Renal cortex interstitium (tissue), 11 donors: ENCODE results near the gene SPACA6. TPM values are rescaled to one million over a fixed set of nuclear protein-coding genes. Genes with fewer than 3 reads are reported as not detected.
"Not testable (repeated sequence)": the region's sequence is repeated elsewhere in the genome, so short reads cannot be mapped to it uniquely, and the experiment has no call there.

Experiments
- DNase-seq, 11 donors: peaks; one replicate each; pipeline ENCODE4 v3.0.0-alpha.2; 2013; ENCODE audit warnings: low read depth in 9 of 11, low spot score in 4 of 11; ENCODE audit errors: extremely low read depth in 1 of 11
- polyA plus RNA-seq, 3 donors: library from polyadenylated mRNA; unstranded; fragments of 120-200 nt; gene quantifications; one replicate each; pipeline ENCODE4 v1.2.1, GENCODE V29; 2013; ENCODE audit not compliant: insufficient read length in 3 of 3

The SPACA6 gene
- polyA plus RNA-seq, 3 donors: 15.4 to 30.3 (median 18.0) TPM

DNA sequence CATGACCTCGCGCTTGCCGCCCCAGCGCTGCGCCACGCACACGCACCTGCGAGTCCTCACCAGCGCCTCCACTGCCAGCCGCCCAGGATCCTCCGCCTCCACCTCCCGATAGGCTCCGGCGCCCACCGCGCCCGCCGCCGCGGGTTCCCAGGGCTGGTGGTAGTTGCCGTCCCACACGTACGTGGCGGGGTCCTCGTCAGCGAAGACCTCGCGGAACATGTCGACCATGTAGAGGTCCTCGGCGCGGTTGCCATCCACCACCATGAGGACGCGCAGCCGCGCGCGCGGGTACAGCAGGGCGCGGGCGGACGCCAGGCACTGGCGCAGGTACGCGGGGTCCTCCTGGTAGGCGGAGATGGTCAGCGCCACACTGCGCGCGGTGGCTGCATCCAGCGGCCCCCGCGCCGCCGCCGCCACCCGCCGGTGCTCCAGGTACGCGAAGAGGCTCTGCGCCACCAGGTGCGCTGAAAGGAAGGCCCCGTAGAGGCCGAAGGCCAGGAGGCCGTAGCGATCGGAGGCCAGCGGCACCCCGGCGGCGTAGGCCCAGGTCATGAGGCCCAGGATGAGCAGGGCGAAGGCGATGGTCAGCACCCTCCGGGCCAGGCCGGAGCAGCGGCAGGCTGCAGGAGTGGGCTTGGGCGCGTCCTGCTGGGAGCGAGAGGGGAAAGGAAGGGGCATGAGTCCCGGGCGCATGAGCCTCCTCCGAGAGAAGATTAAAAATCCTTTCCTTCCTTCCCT lies 26.3 kb downstream of the SPACA6 start:
- DNase-seq: no peak

DNA sequence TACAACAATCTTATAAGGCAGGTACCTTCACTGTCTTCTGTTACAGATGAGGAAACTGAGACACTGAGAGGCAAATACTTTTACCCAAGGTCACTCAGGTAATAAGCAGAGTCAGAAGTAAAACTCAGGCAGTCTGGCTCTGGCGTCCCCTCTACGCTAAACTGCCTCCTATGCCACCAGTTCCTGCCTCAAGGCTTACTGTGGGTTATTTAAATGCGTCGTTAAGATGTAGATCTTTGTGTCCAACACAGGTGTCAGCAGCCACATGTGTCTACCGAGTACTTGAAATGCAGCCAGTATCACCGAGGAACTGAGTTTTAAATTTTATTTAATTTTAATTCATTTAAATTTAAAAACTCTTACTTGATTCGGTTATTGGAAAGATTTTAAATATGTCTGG lies 28.8 kb downstream of the SPACA6 start:
- DNase-seq: no peak

DNA sequence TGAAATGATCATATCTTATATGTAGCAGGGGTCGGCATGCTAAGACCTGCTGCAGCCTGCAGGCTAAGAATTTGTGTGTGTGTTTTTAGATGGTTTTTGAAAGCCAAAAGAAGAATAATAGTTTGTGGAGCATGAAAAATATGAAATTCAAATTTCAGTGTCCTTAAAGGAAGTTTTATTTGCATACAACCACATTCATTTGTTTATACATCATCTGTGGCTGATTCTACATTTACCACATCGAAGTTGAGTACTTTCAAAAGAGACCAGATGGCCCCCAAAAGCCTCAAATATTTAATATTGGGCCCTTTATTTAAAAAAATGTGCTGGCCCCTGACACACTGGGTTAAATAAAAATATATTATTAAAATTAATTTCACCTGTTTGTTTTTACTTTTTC lies 29.4 kb downstream of the SPACA6 start:
- DNase-seq: no peak

GRCh38 chr19:51724543-51724942 lies 31.4 kb downstream of the SPACA6 start:
- DNase-seq: no peak

GRCh38 chr19:51726049-51726448 lies 32.9 kb downstream of the SPACA6 start:
- DNase-seq: no peak

GRCh38 chr19:51727349-51727880 lies 34.3 kb downstream of the SPACA6 start:
- no peak for DNase-seq

DNA sequence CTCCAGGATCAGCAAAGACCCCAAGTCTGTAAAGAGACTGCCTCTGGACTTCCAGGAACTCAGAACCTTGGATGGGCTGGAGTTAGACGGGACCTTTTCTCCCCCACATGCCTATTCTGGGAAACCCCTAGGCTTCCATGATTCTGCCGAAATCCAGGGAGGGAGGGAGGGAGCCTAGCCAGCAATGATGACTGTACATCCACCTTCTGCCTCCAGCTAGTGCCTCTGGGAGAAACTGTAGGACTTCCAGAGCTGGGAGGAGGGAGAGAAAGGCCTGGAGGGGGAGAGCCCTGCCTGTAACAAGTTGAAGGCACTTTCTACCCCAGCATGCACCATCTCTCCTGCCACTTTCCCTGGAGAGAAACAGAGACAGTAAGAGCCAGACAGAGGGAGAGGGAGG lies 36.7 kb downstream of the SPACA6 start:
- DNase-seq: no peak

DNA sequence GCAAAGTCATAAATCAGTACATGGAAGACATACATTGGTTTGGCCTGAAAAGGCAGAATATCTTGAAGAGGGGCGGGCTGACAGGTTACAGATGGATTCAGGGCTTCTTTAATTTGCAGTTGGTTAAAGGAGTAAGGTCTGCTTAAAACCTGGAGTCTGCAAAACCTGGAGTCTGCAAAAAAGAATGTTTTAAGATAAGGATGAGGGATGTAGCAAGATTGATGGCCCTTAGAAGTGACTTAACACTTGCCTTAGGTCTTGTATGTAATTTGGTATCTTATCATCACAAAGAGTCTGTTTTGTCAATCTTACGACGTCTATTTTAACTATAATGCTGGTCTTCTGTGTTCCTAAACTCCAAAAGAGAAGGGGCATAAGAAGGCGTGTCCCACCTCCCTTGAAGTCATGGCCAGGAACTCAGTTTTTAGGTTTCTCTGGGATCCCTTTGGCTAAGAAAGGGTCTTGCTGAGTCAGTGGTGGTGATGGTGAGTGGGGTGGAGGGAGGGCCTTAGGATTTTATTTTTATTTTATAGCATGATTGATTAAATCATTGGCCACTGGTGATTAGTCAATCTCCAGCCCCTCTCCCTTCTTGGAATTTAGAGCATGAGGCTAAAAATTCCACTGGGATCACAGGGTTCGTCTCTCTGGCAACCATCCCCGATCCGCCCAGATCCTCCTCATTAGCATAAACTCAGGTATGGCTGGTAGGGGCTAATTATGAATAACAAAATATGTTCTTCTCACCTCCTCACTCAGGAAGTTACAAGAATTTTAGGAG lies 40.8 kb downstream of the SPACA6 start:
- no peak for DNase-seq

DNA sequence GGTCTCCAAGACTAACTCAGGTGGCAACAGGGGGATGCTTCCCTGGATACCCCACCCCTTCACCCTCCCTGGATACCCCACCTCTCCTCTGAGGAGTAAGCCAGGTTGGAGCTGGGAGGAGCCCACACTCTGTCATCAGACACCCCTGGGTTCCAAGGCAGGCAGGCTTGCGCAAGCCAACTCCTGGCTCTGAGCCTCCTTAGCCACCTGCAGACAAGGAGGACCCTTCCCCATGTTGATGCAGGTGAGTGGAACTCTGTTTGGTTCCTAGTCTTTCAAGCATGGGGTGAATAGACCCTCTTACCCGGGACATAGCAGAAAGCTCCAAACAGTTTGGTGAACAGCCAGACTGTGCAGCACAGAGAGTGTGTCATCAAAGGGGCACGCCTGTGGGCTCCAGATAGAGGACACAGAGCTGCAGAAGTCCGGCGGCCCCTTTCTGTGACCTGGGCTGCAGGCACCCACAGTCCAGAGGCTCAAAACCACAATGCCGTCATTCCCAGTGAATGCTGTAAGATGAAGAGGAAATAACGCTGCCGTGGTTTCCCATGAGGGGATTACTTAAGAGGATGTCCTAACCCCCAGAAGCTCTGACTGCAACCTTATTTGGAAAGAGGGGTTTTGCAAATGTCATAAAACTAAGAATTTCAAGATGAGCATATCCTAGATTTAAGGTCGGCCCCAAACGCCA lies 42.8 kb downstream of the SPACA6 start:
- DNase-seq: no peak

- DNase-seq: no peak
Observed at GRCh38 chr19:51737389-51737788, 44.3 kb downstream of the SPACA6 start.

- no peak for DNase-seq
Observed at GRCh38 chr19:51737924-51738323, 44.8 kb downstream of the SPACA6 start.

DNA sequence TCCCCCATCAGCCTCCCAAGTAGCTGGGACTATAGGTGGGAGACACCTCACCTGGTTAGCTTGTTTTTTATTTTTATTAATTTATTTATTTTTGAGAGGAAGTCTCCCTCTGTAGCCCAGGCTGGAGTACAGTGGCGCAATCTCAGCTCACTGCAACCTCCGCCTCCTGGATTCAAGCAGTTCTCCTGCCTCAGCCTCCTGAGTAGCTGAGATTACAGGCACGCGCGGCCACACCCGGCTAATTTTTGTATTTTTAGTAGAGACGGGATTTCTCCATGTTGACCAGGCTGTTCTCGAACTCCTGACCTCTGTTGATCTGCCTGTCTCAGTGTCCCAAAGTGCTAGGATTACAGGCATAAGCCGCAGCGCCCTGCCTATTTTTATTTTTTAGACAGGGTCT lies 45.4 kb downstream of the SPACA6 start:
- not testable (repeated sequence) for DNase-seq

DNA sequence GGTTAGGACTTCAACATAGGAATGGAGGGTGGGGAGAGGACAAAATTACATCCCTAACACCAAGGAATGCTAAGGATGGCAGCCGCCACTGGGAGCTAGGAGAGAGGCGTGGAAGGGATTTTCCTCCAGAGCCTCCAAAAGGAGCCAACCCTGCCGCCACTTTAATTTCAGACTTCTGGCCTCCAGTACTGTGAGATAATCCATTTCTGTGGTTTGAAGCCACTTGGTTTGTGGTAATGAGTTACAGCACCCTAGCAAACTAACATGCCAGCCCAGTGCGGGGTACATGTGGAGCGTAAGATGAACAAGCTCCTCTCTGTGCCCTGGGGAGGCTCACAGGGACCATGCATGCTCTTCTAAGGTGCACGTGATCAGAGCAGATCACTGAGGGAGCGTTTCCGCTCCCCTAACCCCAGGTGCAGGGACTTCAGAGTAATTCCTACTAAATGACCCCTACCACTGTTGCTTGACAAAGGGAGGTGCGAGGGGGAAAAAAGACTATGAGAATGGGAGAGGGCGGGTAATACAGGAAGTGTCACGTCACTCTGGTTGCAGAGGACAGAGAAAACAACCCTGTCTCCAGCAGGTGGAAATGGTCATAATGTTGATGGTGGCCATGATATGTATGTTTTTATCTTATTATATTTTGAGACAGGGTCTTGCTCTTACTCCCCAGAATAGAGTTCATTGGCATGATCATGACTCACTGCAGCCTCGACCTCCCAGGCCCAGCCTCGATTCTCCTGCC lies 46.5 kb downstream of the SPACA6 start:
- DNase-seq: no peak

GRCh38 chr19:51740356-51740755 lies 47.2 kb downstream of the SPACA6 start:
- DNase-seq: no peak

- DNase-seq: no peak
Observed at GRCh38 chr19:51742789-51743188, 49.7 kb downstream of the SPACA6 start.

- no peak for DNase-seq
Observed at GRCh38 chr19:51743405-51743804, 50.3 kb downstream of the SPACA6 start.

DNA sequence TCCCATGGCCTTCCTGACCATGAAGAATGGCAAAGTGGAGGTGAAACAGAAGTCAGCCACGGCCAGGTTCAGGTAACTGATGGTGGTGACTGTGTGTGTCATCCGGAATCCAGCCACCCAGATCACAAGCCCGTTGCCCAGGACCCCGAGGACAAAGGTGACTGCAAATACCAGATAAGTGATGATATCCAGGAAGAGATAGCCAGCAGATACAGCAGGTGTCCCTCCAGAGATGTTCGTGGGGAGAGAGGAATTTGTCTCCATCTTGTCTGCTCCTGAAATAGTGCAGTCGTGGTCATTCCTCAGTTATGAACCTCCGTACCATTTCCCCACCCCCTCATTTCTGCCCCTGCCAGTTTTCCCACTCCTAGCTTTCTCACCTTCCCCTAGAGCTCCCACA lies 53.6 kb downstream of the SPACA6 start:
- DNase-seq: no peak

DNA sequence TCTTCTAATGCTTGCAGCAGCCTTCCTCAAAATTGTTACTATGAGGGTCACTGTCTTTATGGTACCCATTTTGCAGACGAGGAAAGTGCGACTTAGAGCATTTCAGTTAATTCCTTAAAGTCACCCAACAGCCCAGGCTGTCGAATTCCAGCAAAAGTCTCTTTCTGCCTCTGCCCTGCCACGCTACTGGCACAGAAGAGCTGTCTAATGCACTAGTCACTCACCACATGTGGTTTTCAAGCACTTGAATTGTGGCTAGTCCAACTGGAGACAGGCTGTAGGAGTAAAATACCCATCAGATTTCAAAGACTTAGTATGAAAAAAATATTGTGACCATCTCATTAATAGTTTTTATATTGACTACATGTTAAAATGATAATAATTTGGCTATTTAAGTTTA lies 56.8 kb downstream of the SPACA6 start:
- DNase-seq: no peak

DNA sequence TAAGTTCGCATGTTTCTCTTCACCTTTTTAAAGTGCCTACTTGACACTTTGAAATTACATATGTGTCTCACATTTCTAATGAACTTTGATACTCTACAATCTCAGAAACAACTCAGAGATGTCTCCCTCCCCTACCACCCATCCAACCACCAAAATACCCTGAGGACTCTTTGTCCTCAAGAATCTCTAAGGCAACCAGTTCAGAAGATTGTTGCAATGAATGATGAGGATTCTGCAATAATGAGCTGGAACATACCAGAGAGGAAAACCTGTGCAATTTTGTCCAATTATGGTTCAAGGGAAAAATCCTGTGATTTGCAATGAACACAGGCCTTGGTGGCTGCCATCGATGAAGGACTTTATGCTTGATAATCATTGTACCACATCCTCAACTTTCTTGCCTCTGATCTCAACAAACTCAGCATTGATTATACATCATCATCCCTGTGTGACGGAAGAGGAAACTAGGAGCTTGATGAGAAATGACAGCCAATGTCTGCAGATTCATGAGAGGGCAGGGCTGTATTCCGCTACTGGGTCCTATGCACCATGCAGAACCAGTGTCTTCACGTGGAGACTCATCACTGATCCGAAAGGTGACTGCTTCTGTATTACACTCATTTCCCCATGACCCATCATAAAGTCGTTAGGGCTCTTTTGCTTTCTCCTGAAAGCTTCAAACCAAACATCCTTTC lies 57.4 kb downstream of the SPACA6 start:
- DNase-seq: no peak
